H9 (cell line): ENCODE measurements around the gene USP7. TPM values are rescaled to one million over a fixed set of nuclear protein-coding genes. Genes with fewer than 3 reads are reported as not detected.

ENCODE experiments used
- DNase-seq: peaks from one replicate; pipeline ENCODE4 v3.0.0-alpha.2; 2017
- H2AFZ ChIP-seq: one replicate; pipeline ENCODE4 v1.6.1; 2013; ENCODE audit warnings: mild to moderate bottlenecking, low read length, control low read depth, moderate library complexity
- H2AK5ac ChIP-seq: 2 replicates; pipeline ENCODE4 v1.6.1; 2013; ENCODE audit warnings: low read length, control low read depth, mixed read lengths; ENCODE audit not compliant: insufficient read length
- H2BK120ac ChIP-seq: one replicate; pipeline ENCODE4 v1.6.1; 2013; ENCODE audit warnings: low read depth, mild to moderate bottlenecking, low read length, control low read depth, inconsistent platforms; ENCODE audit not compliant: poor library complexity, severe bottlenecking
- H2BK12ac ChIP-seq: 2 replicates; pipeline ENCODE4 v1.6.1; 2013; ENCODE audit warnings: low read length, control low read depth, mixed read lengths, low read depth; ENCODE audit not compliant: insufficient read length
- H2BK15ac ChIP-seq: 2 replicates; pipeline ENCODE4 v1.6.1; 2013; ENCODE audit warnings: low read depth, low read length, control low read depth
- H2BK20ac ChIP-seq: one replicate; pipeline ENCODE4 v1.6.1; 2013; ENCODE audit warnings: low read depth, mild to moderate bottlenecking, low read length, control low read depth, inconsistent platforms; ENCODE audit not compliant: poor library complexity, severe bottlenecking
- H2BK5ac ChIP-seq: 2 replicates; pipeline ENCODE4 v1.6.1; 2013; ENCODE audit warnings: low read length, control low read depth, mixed read lengths; ENCODE audit not compliant: insufficient read length
- H3K14ac ChIP-seq: 2 replicates; pipeline ENCODE4 v1.6.1; 2013; ENCODE audit warnings: low read length, control low read depth; ENCODE audit not compliant: insufficient read depth
- H3K18ac ChIP-seq: 2 replicates; pipeline ENCODE4 v1.6.1; 2013; ENCODE audit warnings: low read depth, mild to moderate bottlenecking, mixed read lengths, low read length, control low read depth; ENCODE audit not compliant: insufficient read length
- H3K23ac ChIP-seq: 2 replicates; pipeline ENCODE4 v1.6.1; 2013; ENCODE audit warnings: low read length, control low read depth, mixed read lengths, low read depth; ENCODE audit not compliant: insufficient read length
- H3K23me2 ChIP-seq: 2 replicates; pipeline ENCODE4 v1.6.1; 2013; ENCODE audit warnings: low read depth, mild to moderate bottlenecking, mixed read lengths, low read length, control low read depth; ENCODE audit not compliant: insufficient read length, poor library complexity, severe bottlenecking
- H3K27ac ChIP-seq: 2 replicates; pipeline ENCODE4 v1.5.1; 2013; ENCODE audit warnings: low read length, control low read depth, mixed read lengths, low read depth; ENCODE audit not compliant: insufficient read length
- H3K27me3 ChIP-seq: 2 replicates; pipeline ENCODE4 v1.6.1; 2013; ENCODE audit warnings: low read length, control low read depth, inconsistent platforms; ENCODE audit not compliant: insufficient read depth
- H3K4ac ChIP-seq: 2 replicates; pipeline ENCODE4 v1.6.1; 2013; ENCODE audit warnings: low read depth, mild to moderate bottlenecking, control low read depth, inconsistent platforms, low read length, moderate library complexity
- H3K4me1 ChIP-seq: 2 replicates; pipeline ENCODE4 v1.6.1; 2013; ENCODE audit warnings: low read length, control low read depth, inconsistent platforms; ENCODE audit not compliant: insufficient read depth
- H3K4me2 ChIP-seq: 2 replicates; pipeline ENCODE4 v1.6.1; 2013; ENCODE audit warnings: low read length, control low read depth, mixed read lengths; ENCODE audit not compliant: insufficient read length, insufficient read depth
- H3K56ac ChIP-seq: 2 replicates; pipeline ENCODE4 v1.6.1; 2013; ENCODE audit warnings: low read depth, mild to moderate bottlenecking, mixed read lengths, low read length, control low read depth; ENCODE audit not compliant: insufficient read length
- H3K79me1 ChIP-seq: 2 replicates; pipeline ENCODE4 v1.6.1; 2013; ENCODE audit warnings: low read depth, mild to moderate bottlenecking, moderate library complexity, low read length, control low read depth, inconsistent platforms; ENCODE audit not compliant: insufficient read depth, poor library complexity, severe bottlenecking
- H3K79me2 ChIP-seq: 2 replicates; pipeline ENCODE4 v1.6.1; 2013; ENCODE audit warnings: low read length, control low read depth, inconsistent platforms; ENCODE audit not compliant: insufficient read depth
- H3K9ac ChIP-seq: 2 replicates; pipeline ENCODE4 v1.6.1; 2013; ENCODE audit warnings: low read length, control low read depth, mixed read lengths; ENCODE audit not compliant: insufficient read length; ENCODE audit errors: extremely low read depth
- H3K9me3 ChIP-seq: one replicate; pipeline ENCODE4 v1.6.1; 2013; ENCODE audit warnings: low read depth, low read length, inconsistent platforms; ENCODE audit not compliant: control insufficient read depth
- H3T11ph ChIP-seq: one replicate; pipeline ENCODE4 v1.6.1; 2013; ENCODE audit warnings: mild to moderate bottlenecking, low read length, control low read depth, inconsistent platforms
- H4K20me1 ChIP-seq: one replicate; pipeline ENCODE4 v1.6.1; 2013; ENCODE audit not compliant: control insufficient read depth, insufficient read length, insufficient read depth
- H4K5ac ChIP-seq: 2 replicates; pipeline ENCODE4 v1.6.1; 2013; ENCODE audit warnings: low read depth, mild to moderate bottlenecking, mixed read lengths, low read length, control low read depth; ENCODE audit not compliant: insufficient read length
- H4K8ac ChIP-seq: replicated peaks from 2 replicates; pipeline ENCODE4 v1.6.1; 2013; ENCODE audit warnings: low read length, control low read depth, mixed read lengths, low read depth; ENCODE audit not compliant: insufficient read length
- H4K91ac ChIP-seq: 2 replicates; pipeline ENCODE4 v1.6.1; 2013; ENCODE audit warnings: low read depth, mild to moderate bottlenecking, moderate library complexity, mixed read lengths, low read length, control low read depth; ENCODE audit not compliant: insufficient read length
- H3K27ac Mint-ChIP-seq, 3 experiments: 2 replicates in 2 of 3; 3 replicates in 1 of 3; pipeline ENCODE4 v1.8.0; 2020 to 2021; ENCODE audit warnings: mixed read lengths in 3 of 3, mild to moderate bottlenecking in 1 of 3, moderate library complexity in 1 of 3
- H3K27me3 Mint-ChIP-seq: 2 replicates; pipeline ENCODE4 v1.8.0; 2021; ENCODE audit warnings: low read depth, mild to moderate bottlenecking, moderate library complexity, mixed read lengths
- H3K36me3 Mint-ChIP-seq, 3 experiments: 2 replicates in 2 of 3; 3 replicates in 1 of 3; pipeline ENCODE4 v1.8.0; 2020 to 2021; ENCODE audit warnings: low read depth in 3 of 3, mixed read lengths in 3 of 3; ENCODE audit not compliant: insufficient read depth in 1 of 3
- H3K4me1 Mint-ChIP-seq, 2 experiments: 2 replicates each; pipeline ENCODE4 v1.8.0; 2020; ENCODE audit warnings: mixed read lengths in 2 of 2
- H3K4me3 Mint-ChIP-seq, 2 experiments: 2 replicates in 1 of 2; 3 replicates in 1 of 2; pipeline ENCODE4 v1.8.0; 2020 to 2021; ENCODE audit warnings: mild to moderate bottlenecking in 2 of 2, mixed read lengths in 2 of 2, moderate library complexity in 1 of 2
- H3K9me3 Mint-ChIP-seq, 2 experiments: 2 replicates in 1 of 2; 3 replicates in 1 of 2; pipeline ENCODE4 v1.8.0; 2020; ENCODE audit warnings: mild to moderate bottlenecking in 2 of 2, mixed read lengths in 2 of 2, moderate library complexity in 1 of 2
- WGBS: extraction: QIAGEN DNeasy Blood & Tissue Kit; methylation state at CpG from one replicate; pipeline ENCODE4 v1.1.7; 2013; ENCODE audit warnings: missing lambda C conversion rate, low lambda C conversion rate, mixed read lengths; ENCODE audit not compliant: insufficient read length; ENCODE audit errors: extremely low coverage; 5-methylcytosine and 5-hydroxymethylcytosine counted together
- total RNA-seq: library from RNA; stranded (reverse); gene quantifications from 2 replicates; pipeline ENCODE4 v1.2.1, GENCODE V29; 2021
- TF ChIP-seq, protein P1 (sequence below): fragments of 200-600 bp; sonication (generic); conservative IDR thresholded peaks from 3 replicates; pipeline ENCODE4 v1.8.0; 2021; ENCODE audit warnings: antibody characterized with exemption, mild to moderate bottlenecking

Gene USP7
- total RNA-seq, 1 experiment from 2014 or later, result 192 TPM

GRCh38 chr16:8853611-8854010, 110.1 kb downstream of the USP7 start:
- no peak overlapping the region for H4K5ac ChIP-seq
- no peak overlapping the region for H4K8ac ChIP-seq
- no peak overlapping the region for H3K4me2 ChIP-seq
- no peak overlapping the region for H3K18ac ChIP-seq
- peak overlapping the region in 1 of 3 experiments; percentile 43; a peak in 2 of 7 replicates for H3K27ac Mint-ChIP-seq
- H3K56ac ChIP-seq, result no peak overlapping the region
- H3K4ac ChIP-seq, result no peak overlapping the region
- H3K27me3 Mint-ChIP-seq, result no peaks in the 10 kb centered on the region; the same call in 1 of the 2 replicates
- no peak overlapping the region for H3T11ph ChIP-seq
- no peak overlapping the region for H2BK12ac ChIP-seq
- no peak overlapping the region for H4K91ac ChIP-seq
- no CpG with 5 or more reads among the region's 7 CpGs for WGBS
- no peak overlapping the region for H3K27ac ChIP-seq
- H2BK20ac ChIP-seq, result no peak overlapping the region
- H2BK120ac ChIP-seq, result no peak overlapping the region
- peaks cover 6% of the 10 kb centered on the region for H4K20me1 ChIP-seq
- H3K9me3 Mint-ChIP-seq, result peaks cover 0 to 3% of the 10 kb centered on the region in 2 experiments; a peak in 2 of 5 replicates
- no peaks in the 10 kb centered on the region for H3K79me2 ChIP-seq
- H2BK15ac ChIP-seq, result no peak overlapping the region
- no peak overlapping the region for H2AFZ ChIP-seq
- H3K27me3 ChIP-seq, result no peaks in the 10 kb centered on the region
- H2AK5ac ChIP-seq, result no peak overlapping the region
- TF ChIP-seq, protein P1, sequence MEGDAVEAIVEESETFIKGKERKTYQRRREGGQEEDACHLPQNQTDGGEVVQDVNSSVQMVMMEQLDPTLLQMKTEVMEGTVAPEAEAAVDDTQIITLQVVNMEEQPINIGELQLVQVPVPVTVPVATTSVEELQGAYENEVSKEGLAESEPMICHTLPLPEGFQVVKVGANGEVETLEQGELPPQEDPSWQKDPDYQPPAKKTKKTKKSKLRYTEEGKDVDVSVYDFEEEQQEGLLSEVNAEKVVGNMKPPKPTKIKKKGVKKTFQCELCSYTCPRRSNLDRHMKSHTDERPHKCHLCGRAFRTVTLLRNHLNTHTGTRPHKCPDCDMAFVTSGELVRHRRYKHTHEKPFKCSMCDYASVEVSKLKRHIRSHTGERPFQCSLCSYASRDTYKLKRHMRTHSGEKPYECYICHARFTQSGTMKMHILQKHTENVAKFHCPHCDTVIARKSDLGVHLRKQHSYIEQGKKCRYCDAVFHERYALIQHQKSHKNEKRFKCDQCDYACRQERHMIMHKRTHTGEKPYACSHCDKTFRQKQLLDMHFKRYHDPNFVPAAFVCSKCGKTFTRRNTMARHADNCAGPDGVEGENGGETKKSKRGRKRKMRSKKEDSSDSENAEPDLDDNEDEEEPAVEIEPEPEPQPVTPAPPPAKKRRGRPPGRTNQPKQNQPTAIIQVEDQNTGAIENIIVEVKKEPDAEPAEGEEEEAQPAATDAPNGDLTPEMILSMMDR, result no peak
- no peak overlapping the region for H3K9ac ChIP-seq
- DNase-seq, result no peak
- H3K9me3 ChIP-seq, result no peaks in the 10 kb centered on the region
- no peak overlapping the region for H3K14ac ChIP-seq
- no peaks in the 10 kb centered on the region for H3K4me1 ChIP-seq
- no peaks in the 10 kb centered on the region for H3K79me1 ChIP-seq
- no peak overlapping the region for H3K4me3 Mint-ChIP-seq
- H3K4me1 Mint-ChIP-seq, result peaks cover 29 to 37% of the 10 kb centered on the region in 2 experiments
- H2BK5ac ChIP-seq, result no peak overlapping the region
- no peaks in the 10 kb centered on the region for H3K23me2 ChIP-seq
- no peak overlapping the region for H3K23ac ChIP-seq
- peaks cover 50 to 98% (median 79%) of the 10 kb centered on the region in 3 experiments for H3K36me3 Mint-ChIP-seq
